GM19025 (cell line): ENCODE measurements around the gene OR2A2.
"Not testable (repeated sequence)": the region's sequence is repeated elsewhere in the genome, so short reads cannot be mapped to it uniquely, and the experiment has no call there.

Source experiments
- ATAC-seq: cut with Tn5 transposase; IDR thresholded peaks from one replicate; pipeline ENCODE4 v1.9.1; 2021; ENCODE audit warnings: mild to moderate bottlenecking, low read depth, moderate library complexity; ENCODE audit not compliant: unreplicated experiment

Gene OR2A2, protein sequence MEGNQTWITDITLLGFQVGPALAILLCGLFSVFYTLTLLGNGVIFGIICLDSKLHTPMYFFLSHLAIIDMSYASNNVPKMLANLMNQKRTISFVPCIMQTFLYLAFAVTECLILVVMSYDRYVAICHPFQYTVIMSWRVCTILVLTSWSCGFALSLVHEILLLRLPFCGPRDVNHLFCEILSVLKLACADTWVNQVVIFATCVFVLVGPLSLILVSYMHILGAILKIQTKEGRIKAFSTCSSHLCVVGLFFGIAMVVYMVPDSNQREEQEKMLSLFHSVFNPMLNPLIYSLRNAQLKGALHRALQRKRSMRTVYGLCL

DNA sequence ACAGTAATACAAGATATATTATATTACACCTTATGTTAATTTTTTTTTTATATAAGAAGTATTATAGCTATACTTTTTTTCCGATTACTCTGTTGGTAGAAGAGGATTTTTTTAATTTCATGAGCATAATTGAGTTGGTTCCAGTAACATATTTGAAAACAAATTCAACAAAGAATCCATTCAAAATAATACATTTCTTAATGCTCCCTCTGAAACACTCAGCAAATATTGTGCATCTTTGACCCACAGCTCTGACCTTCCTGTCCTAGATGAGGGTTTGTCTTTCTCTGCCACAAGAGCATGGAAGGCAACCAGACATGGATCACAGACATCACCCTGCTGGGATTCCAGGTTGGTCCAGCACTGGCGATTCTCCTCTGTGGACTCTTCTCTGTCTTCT is at the start of gene OR2A2:
Gene OR2A2 (plus strand): TSS at position 301 of the 400 bp plus-strand sequence. CDS start 0 bp downstream, at position 301.
- no peak for ATAC-seq

DNA sequence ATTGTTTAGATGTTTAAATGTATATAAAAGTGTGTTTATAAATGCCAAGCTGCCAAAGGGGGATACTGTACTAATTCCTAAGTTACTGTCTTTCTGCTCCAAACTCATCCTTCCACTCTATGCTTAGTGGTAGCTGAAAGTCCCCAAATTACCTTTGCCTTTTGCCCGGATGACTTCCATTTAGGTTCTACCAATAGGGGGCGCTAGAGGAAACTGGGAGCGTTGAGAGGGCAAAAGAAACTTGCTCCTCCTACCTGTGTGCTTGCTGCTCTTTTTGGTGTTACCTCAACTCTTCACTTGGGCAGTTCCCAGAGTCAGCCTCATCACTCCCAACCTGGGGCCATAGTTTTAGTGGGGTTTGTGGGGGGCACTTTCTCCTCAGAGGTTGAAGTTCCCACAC is 45.7 kb upstream of the OR2A2 start:
- no peak for ATAC-seq

DNA sequence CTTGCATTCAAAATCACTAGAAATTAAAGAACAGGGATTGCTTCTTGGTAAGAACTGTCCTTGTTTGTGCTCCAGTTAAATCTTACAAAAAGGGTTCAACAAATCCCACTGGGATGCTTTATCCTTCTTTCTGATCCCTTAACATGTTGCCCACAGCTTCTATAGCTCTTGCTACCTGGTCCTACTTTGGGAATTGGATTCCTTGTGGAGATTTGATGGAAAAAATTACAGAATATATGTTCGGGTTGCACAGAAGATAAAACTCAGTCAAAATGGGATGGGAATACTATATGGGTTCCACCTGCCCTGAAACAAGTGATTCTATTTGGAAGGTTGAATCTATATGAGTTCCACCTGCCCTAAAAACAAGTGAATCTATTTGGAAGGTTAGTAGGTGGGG is 39.9 kb upstream of the OR2A2 start, which contains the start of gene OR2A25:
Gene OR2A25 (plus strand): TSS at position 301 of the 400 bp plus-strand sequence. CDS start 4,409 bp downstream, outside the sequence.
- ATAC-seq = no peak

DNA sequence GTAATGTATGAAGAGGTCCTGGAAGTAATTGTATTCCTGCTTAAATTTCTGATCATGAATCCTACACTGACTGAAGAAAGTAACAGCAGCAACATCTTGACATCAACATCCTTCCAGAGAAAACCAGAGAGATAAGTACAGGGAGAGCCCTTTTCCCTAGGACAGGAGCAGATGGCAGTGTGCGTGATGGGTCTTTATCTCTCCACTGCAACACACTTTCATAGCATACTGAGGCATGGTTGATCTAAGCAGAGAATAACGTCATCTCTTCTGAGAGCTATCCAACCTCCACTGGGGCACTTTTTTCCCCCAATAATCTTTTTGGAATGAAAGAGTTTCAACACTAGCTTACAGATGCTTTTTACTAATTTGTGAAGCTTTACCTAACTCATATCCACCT is 39.4 kb upstream of the OR2A2 start:
- no peak for ATAC-seq

DNA sequence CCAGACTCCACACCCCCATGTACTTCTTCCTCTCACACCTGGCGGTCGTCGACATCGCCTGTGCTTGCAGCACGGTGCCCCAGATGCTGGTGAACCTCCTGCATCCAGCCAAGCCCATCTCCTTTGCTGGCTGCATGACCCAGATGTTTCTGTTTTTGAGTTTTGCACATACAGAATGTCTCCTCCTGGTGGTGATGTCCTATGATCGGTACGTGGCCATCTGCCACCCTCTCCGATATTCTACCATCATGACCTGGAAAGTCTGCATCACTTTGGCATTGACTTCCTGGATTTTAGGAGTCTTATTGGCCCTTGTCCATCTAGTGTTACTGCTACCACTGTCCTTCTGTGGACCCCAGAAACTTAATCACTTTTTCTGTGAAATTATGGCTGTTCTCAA is 35.0 kb upstream of the OR2A2 start:
- ATAC-seq = no peak

DNA sequence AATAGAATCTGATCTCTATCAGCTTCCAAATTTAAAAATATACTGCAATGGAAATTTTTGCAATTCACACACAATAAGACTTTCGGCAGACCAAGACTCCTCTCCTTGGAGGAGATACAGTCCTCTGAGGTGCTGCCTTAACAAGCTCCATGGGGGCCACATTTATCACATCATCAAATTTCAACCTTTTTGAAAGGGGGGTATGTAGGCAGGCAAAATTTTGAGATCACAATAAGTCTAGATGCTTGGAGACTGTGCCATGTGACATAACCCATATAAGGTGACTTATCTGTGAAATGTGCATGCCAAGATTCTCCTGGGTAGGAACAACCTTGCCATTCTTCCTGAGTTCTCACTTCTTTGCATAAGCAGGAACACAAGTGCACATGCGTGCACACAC is 23.4 kb upstream of the OR2A2 start, which contains the start of gene OR2A12:
Gene OR2A12 (plus strand): TSS at position 301 of the 400 bp plus-strand sequence. CDS start 8,830 bp downstream, outside the sequence.
- no peak for ATAC-seq

DNA sequence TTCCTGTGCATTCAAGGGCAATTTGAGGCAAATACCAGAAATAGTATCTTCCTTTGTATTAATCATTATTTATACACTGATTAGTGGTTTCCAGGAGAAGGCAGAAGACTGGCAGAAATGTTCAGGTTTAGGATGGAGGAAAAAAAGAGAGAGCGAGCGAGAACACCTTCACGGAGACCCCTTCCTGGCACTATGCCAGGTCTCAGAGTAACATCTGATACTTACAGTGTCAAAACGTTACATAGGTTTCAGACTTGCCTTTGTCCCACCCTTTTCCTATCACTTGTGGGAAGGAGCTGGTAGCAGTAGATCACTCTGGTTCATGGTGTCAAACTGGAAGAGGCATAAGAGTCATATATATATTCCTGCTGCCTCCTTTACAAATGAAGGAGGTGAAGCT is 22.7 kb upstream of the OR2A2 start:
- ATAC-seq = no peak

DNA sequence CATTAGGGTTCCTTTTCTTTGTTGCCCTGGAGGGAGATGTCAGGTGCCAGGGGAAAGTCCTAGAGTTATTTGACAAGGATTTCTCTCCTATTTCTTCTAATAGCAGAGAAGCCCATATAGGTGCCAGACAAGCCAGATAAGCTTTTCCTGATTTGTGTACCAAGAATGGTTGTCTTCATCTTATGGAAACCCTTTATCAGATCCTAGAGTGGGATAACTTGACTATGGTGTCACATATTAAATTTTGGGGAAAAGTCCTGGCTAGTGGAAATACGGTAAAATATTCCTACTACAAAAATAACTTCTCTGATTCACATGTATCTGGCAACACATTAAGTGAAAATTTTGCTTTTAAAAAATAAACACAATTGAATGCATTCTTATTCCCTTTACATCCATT is 22.2 kb upstream of the OR2A2 start:
- no peak for ATAC-seq

DNA sequence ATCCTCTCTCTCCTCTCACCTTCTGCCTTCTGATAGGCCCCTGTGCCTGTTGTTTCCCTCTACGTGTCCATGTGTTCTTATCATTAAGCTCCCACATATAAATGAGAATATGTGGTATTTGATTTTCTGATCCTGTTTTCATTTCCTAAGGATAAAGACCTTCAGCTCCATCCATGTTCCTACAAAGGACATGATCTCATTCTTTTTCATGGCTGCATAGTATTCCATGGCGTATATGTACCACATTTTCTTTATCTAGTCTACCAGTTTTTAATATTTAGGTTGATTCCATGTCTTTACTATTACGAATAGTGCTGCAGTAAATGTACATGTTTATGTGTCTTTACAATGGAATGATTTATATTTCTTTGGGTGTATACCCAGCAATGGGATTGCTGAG is 18.7 kb upstream of the OR2A2 start:
- no peak for ATAC-seq

DNA sequence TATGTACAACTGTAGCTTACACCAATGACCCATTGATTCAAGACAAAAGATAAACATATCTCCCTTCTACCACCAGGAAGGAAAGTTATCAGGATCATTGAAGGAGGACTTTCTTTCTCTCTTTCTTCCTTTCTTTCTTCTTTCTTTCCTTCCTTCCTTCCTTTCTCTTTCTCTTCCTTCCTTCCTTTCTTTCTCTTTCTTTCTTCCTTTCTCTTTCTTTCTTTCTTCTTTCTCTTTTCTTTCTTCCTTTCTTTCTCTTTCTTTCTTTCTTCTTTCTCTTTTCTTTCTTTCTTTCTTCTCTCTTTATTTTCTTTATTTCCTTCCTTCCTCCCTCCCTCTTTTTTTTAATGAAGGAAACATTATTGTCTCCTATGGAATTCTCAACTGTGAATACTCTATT is 10.6 kb upstream of the OR2A2 start:
- ATAC-seq = no peak

DNA sequence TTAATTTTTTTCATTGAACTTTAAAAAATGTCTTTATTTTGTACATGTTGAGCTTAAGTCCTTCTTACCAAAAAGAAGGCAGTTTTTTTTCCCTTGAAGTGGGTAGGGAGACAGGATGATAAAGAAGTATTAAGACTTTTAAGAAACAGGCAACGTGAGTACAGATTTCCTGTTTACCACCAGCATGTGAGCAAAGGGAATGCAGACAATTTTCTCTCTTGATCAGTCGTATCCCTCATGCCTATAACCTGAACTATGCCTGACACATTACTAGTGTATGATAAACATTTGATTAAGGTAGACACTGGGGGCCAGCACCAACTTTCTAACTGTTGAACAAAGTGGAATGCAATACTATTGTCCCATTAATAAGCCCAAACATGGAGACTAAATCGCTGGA is 8.8 kb upstream of the OR2A2 start:
- ATAC-seq = no peak

DNA sequence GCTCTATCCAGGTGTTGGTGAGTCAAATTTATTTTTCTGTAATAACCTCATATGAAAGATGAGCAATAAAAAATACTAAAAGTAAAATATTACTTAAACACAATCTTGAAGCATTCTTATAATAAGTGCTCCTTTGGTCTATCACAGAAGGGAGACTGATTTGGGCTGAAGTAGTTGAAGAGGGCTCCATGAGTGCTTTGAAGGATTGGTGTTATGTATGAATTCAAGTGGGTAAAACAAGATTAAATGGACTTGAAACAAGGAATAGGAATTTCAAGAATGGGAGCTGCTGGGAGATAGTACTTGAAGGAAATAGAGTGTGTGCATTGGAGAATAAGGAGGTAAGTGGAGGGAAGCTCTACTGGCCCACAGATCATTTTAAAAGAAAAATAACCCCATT is 7.3 kb upstream of the OR2A2 start:
- no peak for ATAC-seq

DNA sequence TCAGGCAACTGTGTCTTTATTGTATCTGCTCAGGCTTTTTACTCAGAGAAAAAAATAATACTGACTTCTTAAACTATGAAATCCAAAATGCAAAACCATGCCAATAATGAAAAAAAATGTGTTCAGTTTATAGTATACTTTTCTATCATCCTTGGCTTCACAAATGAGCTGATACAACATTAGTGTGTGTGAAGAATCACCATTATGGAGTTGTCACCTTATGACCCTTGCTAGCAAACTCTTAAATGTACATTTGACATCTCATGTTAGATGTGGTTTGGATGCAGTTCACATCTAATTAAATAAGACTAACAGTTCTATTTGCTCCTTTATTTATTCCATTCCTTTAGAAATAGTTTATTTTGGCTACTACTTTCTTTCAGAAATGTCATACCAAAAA is 4.2 kb upstream of the OR2A2 start:
- ATAC-seq = no peak

DNA sequence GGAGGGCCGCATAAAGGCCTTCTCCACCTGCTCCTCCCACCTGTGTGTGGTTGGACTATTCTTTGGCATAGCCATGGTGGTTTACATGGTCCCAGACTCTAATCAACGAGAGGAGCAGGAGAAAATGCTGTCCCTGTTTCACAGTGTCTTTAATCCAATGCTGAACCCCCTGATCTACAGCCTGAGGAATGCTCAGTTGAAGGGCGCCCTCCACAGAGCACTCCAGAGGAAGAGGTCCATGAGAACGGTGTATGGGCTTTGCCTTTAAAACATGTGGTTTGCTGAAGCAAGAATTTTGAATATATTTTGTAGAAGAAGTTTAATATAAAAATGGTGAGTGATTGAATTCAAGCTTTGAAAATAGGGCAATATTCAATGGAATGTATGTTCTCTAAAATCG is 889 bp downstream of the OR2A2 start:
- no peak for ATAC-seq

DNA sequence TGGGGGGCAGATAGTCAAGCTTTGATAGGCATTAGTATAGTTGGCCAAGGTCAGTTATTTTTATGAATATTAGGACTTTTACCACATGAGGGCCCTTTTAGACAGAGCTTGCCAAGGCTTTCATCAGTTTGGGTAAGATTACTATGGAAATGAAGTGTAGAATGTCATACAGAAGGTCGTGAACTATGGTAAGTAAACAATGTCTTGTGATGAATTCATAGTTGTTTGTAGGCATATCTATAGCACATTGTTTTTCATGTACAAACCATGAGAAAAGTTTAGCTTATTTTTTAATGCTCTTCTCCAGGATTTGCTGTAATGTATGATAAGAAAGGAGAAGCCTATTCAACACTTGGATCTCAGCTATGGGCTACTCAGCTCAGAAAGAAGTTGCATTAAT is 4.3 kb downstream of the OR2A2 start:
- ATAC-seq = no peak

DNA sequence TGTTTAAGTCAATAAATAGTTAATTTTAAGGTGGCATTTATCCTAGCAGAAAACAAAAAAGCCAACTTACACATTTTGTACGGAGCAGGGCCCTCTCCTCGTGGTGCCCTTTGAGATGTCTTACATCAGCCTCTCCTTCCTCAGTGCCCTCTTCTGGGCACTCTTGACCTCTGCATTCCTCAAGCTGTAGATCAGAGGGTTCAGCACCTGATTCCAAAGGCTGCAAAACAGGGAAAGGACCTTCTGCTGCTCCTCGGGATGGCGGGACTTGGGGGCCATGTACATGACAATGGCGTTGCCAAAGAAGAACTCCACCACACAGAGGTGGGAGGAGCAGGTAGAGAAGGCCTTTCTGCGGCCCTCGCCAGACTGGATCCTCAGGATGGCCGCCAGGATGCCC is 9.0 kb downstream of the OR2A2 start:
- no peak for ATAC-seq

DNA sequence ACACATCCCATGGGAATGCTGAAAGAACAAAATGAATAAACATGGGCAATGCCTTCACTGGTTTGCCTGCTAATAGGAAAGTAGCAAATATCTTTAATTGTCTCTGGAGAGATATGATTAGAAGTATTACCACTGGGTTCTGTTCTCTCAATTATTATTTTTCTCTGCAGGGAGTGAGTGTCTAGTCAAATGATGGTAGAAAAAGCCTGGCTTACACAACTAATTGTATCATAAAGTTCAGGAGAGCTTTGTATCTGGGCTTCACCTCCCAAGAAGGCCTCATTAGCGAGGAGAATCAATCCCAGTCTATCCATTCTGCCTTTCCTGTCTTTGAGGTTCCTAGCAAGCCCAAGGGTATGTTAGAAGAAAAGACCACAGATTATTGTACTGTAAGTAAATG is 13.5 kb downstream of the OR2A2 start, which contains the start of gene OR2A14:
Gene OR2A14 (plus strand): TSS at position 301 of the 400 bp plus-strand sequence. CDS start 5,937 bp downstream, outside the sequence.
- no peak for ATAC-seq

DNA sequence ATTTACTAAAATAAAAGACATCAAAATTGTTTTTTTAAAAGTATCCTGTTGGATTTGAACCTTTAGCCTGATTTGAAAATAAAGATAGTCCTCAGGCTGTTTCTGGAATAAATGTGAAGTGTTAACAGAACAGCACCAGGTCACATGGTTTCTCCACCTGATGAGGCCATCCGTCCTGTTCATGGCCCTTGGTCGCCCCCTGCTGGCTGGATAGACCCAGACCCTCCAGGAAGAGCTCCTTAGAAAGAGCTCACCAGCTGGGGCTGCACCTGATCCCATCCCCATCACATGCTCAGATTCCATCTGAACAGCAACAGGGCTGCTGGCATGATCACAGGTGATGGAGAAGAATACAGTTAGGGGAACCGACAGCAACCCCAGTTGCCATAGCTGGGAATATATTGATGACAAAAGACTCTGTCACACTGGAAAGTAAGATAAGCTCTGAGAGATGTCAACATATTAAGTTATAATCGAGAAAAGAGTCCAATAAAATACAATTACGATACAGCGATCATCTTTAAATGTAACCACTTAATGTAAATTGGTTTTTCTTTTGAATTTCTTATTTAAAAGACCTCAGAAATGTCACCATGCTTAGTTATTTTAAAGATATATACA is 18.4 kb downstream of the OR2A2 start:
- peak; percentile 98 for ATAC-seq

DNA sequence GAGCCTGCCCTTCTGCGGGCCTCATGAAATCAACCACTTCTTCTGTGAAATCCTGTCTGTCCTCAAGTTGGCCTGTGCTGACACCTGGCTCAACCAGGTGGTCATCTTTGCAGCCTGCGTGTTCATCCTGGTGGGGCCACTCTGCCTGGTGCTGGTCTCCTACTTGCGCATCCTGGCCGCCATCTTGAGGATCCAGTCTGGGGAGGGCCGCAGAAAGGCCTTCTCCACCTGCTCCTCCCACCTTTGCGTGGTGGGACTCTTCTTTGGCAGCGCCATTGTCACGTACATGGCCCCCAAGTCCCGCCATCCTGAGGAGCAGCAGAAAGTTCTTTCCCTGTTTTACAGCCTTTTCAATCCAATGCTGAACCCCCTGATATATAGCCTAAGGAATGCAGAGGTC is 20.2 kb downstream of the OR2A2 start:
- ATAC-seq = not testable (repeated sequence)

DNA sequence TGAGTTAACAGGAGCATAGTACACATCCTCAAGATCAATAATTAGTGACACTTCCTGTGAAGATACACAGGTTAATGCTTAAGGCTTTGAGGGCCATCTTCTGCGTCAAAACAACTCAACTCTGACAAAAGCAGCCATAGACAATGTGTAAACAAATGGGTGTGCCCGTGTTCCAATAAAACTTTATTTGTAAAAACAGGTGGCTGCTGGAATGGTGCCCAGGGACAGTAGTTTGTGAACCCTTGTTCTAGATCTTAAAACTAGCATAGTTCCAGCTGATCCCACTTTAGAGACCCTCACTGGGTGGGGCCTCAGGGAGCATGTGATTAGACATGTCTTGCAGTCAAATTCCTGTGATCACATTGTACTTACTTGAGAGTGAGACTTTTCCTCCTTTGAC is 21.3 kb downstream of the OR2A2 start:
- ATAC-seq = no peak

DNA sequence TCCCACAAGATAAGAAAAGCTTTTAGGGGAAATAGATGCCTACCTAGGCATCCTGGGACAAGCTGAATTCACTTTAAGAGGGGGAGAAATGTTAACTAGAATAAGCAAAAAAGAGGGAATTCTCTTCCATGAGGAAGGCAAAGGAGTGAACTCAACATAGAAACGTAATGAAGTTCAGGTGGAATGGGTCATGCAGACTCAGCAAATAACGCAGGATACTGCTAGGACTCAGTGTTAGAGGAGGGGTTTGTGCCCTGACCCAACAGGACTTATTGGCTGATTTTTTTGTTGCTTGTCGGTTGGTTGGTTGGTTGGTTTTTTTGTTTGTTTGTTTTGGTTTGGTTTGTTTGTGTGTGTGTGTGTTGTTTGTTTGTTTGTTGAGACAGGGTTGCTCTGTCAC is 22.9 kb downstream of the OR2A2 start:
- no peak for ATAC-seq

DNA sequence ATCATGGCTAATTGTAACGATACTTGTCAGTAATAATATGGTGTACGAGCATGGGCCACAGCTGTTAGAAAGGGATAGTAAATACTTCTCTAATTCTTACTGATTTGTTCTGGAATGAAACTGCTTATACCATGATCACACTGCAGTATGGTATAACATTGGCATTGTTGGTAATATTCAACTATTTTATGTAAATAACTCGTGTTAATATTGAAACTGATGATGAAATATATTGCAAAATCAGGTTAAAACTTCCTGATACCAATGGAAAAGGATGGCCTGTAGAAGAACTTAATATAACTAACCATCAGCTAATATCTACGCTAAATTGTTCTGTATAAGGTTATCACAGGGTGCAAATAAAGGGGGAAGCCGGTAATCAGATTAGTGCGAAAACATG is 23.9 kb downstream of the OR2A2 start:
- no peak for ATAC-seq
